ENCODE measurements around the gene JAKMIP1. TPM values are rescaled to one million over a fixed set of nuclear protein-coding genes. Genes with fewer than 3 reads are reported as not detected.

JAKMIP1 gene
- total and polyA plus RNA-seq, 12 donors, result 0.14 to 5.3 (median 2.9) TPM; not detected in 2

DNA sequence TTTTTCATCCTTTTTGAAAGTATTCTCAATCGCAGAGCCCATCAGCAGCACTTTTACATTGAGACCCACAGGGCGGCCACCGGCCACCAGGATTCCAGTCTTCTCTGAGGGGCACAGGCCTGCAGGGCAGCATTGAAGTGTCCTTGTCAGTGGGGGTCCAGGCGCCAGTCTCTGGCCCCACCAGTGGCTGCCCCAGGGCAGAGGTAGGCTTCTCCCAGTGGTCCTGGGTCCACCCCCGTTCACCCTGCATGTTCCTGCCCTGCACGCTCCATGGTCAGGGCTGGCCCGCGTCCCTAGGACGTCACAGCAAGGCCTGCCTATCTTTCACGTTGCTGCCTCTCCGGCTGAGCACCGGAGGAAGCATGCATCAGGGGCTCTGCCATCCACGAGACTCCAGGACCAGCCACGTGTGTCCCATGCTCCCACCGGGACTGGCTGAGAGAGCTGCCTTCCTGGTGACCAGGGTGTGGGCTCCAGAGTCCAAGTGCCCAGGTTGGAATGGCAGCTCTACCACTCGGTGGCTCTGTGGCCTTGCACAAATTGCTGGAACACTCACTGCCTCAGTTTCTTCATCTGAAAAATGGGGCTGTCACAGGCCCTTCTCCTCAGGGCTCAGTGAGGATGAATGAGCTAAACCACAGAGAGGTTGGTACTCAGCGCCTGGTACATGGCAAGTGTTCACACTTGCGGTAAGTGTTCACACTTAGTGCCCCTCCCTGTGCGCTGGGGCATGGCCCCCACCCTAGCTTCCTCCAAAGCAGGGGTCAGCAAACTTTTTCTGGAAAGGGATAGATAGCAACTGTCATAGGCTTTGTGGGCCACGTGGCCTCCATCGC is 30.7 kb upstream of the JAKMIP1 start:
- no peaks in the 10 kb centered on the region for H3K9me3 ChIP-seq (replicated peaks in 1 of 3)
- DNase-seq, result peak in 1 of 7 donors; percentile 23
- no peaks in the 10 kb centered on the region for H3K36me3 ChIP-seq (replicated peaks in 1 of 2)
- intact Hi-C loops (cut with DNase I), result no loop called here
- no peak overlapping the region for H3K27ac ChIP-seq
- no peaks in the 10 kb centered on the region for H3K27me3 ChIP-seq
- H3K4me3 ChIP-seq, result no peak overlapping the region
- WGBS, 4 donors, result 83 to 93% (median 87%) methylated on average over 8 to 21 of the region's 21 CpGs
- TF ChIP-seq, protein P1, sequence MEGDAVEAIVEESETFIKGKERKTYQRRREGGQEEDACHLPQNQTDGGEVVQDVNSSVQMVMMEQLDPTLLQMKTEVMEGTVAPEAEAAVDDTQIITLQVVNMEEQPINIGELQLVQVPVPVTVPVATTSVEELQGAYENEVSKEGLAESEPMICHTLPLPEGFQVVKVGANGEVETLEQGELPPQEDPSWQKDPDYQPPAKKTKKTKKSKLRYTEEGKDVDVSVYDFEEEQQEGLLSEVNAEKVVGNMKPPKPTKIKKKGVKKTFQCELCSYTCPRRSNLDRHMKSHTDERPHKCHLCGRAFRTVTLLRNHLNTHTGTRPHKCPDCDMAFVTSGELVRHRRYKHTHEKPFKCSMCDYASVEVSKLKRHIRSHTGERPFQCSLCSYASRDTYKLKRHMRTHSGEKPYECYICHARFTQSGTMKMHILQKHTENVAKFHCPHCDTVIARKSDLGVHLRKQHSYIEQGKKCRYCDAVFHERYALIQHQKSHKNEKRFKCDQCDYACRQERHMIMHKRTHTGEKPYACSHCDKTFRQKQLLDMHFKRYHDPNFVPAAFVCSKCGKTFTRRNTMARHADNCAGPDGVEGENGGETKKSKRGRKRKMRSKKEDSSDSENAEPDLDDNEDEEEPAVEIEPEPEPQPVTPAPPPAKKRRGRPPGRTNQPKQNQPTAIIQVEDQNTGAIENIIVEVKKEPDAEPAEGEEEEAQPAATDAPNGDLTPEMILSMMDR (IDR thresholded peaks at IDR 0.05), result no peak
- TF ChIP-seq POLR2A (IDR thresholded peaks at IDR 0.05), result no peak
- no peaks in the 10 kb centered on the region for H3K4me1 ChIP-seq (replicated peaks in 1 of 2)

DNA sequence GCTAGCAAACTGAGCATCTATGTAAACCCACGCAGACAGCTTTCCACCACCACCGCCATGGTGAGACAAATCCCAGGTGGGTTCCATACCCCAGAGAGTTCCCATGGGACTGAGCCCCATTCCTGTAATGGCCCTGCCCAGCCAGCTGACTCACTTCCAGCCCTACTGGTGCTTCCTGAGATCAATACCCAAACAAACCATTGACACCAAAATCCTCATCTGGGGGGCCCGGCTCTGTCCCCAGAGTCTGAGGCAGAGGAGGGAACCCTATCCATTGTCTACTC is 30.1 kb upstream of the JAKMIP1 start:
- TF ChIP-seq POLR2A (IDR thresholded peaks at IDR 0.05), result no peak
- TF ChIP-seq, protein P1 (IDR thresholded peaks at IDR 0.05), result no peak
- H3K27me3 ChIP-seq, result no peaks in the 10 kb centered on the region

DNA sequence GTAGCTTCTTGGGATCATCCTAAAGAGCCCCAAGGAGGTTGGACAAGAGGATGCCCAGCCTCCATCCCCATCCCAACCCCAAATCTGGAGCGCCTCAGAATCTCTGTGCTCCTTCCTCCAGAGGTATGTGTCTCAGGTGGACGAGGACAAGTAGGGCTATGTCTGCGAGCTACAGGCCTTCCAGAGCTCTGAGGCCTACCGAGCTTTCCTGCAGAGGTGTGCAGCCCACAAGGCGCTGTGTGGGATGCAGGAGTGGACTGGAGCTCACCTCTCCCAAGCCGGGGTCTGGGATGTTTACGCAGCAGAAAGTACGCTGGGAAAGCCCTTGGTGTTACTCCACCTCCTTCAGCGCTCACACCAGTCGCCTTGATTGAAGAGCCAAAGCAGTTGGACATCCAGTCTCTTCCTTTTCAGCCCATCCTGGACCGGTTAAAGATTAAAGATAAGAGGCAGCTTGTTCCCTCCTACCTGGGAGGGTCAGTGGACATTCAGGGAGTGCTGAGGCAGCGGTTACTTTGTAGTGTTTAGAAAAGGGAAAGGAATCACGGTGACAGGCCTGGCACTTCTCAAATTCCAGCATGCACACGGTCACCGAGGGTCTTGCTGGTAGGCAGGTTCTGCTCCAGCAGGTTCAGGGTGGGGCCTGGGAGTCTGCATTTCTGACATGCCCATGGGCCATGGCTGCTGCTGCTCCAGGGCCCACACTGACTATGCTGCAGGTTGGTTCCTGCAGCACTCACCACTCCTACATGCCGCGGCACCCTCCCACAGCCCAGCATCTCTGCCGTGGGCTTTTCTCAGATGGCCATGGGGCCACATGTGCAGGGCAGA is 29.5 kb upstream of the JAKMIP1 start:
- DNase-seq, result peak in 1 of 7 donors; percentile 33
- Histone ChIP-seq H3K36me3 (replicated peaks in 1 of 2) (no peaks in the 10 kb centered on the region), H3K4me1 (replicated peaks in 1 of 2) (no peaks in the 10 kb centered on the region), H3K27me3 (no peaks in the 10 kb centered on the region), H3K27ac (no peak overlapping the region), H3K4me3 (no peak overlapping the region), H3K9me3 (replicated peaks in 1 of 3) (no peaks in the 10 kb centered on the region)
- TF ChIP-seq POLR2A (IDR thresholded peaks at IDR 0.05), result no peak
- TF ChIP-seq, protein P1 (IDR thresholded peaks at IDR 0.05), result no peak
- intact Hi-C loops (cut with DNase I), result no loop called here
- WGBS, 4 donors, result 73 to 81% (median 76%) methylated on average over 15 to 18 of the region's 18 CpGs

More for the DNA sequence above, 30.1 kb upstream of the JAKMIP1 start:
- peak in 1 of 7 donors; percentile 17 for DNase-seq
- no peaks in the 10 kb centered on the region for H3K36me3 ChIP-seq (replicated peaks in 1 of 2)
- whole genome bisulfite sequencing, 4 donors, result 0 to 59% (median 57%) methylated on average over 1 to 3 of the region's 3 CpGs
- no peak overlapping the region for H3K27ac ChIP-seq
- intact Hi-C loops (cut with DNase I), result no loop called here
- H3K4me1 ChIP-seq (replicated peaks in 1 of 2), result no peaks in the 10 kb centered on the region
- H3K9me3 ChIP-seq (replicated peaks in 1 of 3), result no peaks in the 10 kb centered on the region
- H3K4me3 ChIP-seq, result no peak overlapping the region

DNA sequence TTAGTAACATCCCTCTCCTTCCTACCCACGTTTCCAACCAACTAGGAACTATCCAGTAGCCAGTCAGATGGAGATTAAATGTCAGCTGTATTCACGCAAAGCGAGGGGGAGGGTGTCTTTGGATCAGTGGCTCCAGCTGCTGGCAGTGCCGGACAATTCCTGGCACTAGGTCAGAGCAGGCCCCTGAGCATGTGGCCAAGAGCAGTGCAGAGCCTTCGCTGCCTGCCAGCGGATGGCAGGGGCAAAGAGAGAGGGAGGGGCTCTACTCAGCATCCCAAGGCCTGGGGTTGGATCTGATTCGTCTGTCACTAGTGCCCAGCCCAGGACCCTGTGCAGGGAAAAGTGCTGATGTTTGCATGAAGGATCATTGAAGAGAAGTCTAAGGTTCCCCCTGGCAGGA is 28.7 kb upstream of the JAKMIP1 start:
- H3K4me3 ChIP-seq, result no peak overlapping the region
- H3K36me3 ChIP-seq (replicated peaks in 1 of 2), result no peaks in the 10 kb centered on the region
- no peak overlapping the region for H3K27ac ChIP-seq
- WGBS, 4 donors, result 27 to 40% (median 33%) methylated on average over 7 of the region's 7 CpGs
- peak in 1 of 7 donors; percentile 76 for DNase-seq
- no peaks in the 10 kb centered on the region for H3K9me3 ChIP-seq (replicated peaks in 1 of 3)
- no peak for TF ChIP-seq POLR2A (IDR thresholded peaks at IDR 0.05)
- TF ChIP-seq, protein P1 (IDR thresholded peaks at IDR 0.05), result no peak
- intact Hi-C loops (cut with DNase I), result no loop called here
- H3K4me1 ChIP-seq (replicated peaks in 1 of 2), result no peaks in the 10 kb centered on the region
- H3K27me3 ChIP-seq, result no peaks in the 10 kb centered on the region
